MM.1S (cell line): ENCODE results near the gene CCDC88B.

Source experiments
- DNase-seq: peaks from one replicate; pipeline ENCODE4 v3.0.0-alpha.2; 2015
- H2AFZ ChIP-seq: fragments of 300-600 bp; sonication (generic); 2 replicates; pipeline ENCODE4 v1.6.0; 2016; ENCODE audit warnings: antibody characterized with exemption, low read length
- H3F3A ChIP-seq: fragments of 300-600 bp; sonication (generic); 2 replicates; pipeline ENCODE4 v1.6.1; 2016; ENCODE audit warnings: mild to moderate bottlenecking, antibody characterized with exemption, low read length, moderate library complexity, mixed read lengths; ENCODE audit not compliant: insufficient read depth
- H3K27ac ChIP-seq: fragments of 300-600 bp; sonication (generic); 2 replicates; pipeline ENCODE4 v1.5.1; 2016; ENCODE audit warnings: mild to moderate bottlenecking, low read length
- H3K27me3 ChIP-seq: fragments of 300-600 bp; sonication (generic); replicated peaks from 2 replicates; pipeline ENCODE4 v1.6.0; 2016; ENCODE audit warnings: low read length; ENCODE audit not compliant: insufficient read depth
- H3K36me3 ChIP-seq: fragments of 300-600 bp; sonication (generic); replicated peaks from 2 replicates; pipeline ENCODE4 v1.6.1; 2016; ENCODE audit warnings: mild to moderate bottlenecking, low read length, mixed read lengths; ENCODE audit not compliant: insufficient read depth
- H3K4me1 ChIP-seq: fragments of 300-600 bp; sonication (generic); 2 replicates; pipeline ENCODE4 v1.6.1; 2016; ENCODE audit warnings: low read length, mixed read lengths
- H3K4me2 ChIP-seq: fragments of 300-600 bp; sonication (generic); 2 replicates; pipeline ENCODE4 v1.6.0; 2016; ENCODE audit warnings: low read depth, low read length
- H3K4me3 ChIP-seq: fragments of 300-600 bp; sonication (generic); 2 replicates; pipeline ENCODE4 v1.5.1; 2016; ENCODE audit warnings: low read length, mixed read lengths
- H3K79me2 ChIP-seq: fragments of 300-600 bp; sonication (generic); 2 replicates; pipeline ENCODE4 v1.6.1; 2016; ENCODE audit warnings: mixed run types, low read length, mixed read lengths
- H3K9ac ChIP-seq: fragments of 300-600 bp; sonication (generic); 2 replicates; pipeline ENCODE4 v1.6.1; 2016; ENCODE audit warnings: low read length, mixed read lengths
- H3K9me2 ChIP-seq: fragments of 300-600 bp; sonication (generic); replicated peaks from 2 replicates; pipeline ENCODE4 v1.6.1; 2016; ENCODE audit warnings: mild to moderate bottlenecking, low read length, mixed read lengths; ENCODE audit not compliant: insufficient read depth
- H3K9me3 ChIP-seq: fragments of 300-600 bp; sonication (generic); replicated peaks from 2 replicates; pipeline ENCODE4 v1.6.1; 2016; ENCODE audit warnings: mild to moderate bottlenecking, low read length, mixed read lengths; ENCODE audit not compliant: insufficient read depth
- H4K20me1 ChIP-seq: fragments of 300-600 bp; sonication (generic); 2 replicates; pipeline ENCODE4 v1.6.1; 2016; ENCODE audit warnings: mild to moderate bottlenecking, low read length, moderate library complexity, mixed read lengths; ENCODE audit not compliant: insufficient read depth
- CTCF ChIP-seq: fragments of 300-600 bp; sonication (generic); IDR thresholded peaks from 2 replicates; pipeline ENCODE4 v1.5.1; 2016; ENCODE audit warnings: antibody characterized with exemption, low read length, mixed read lengths
- EZH2 ChIP-seq: fragments of 300-600 bp; sonication (generic); optimal IDR thresholded peaks from 2 replicates; pipeline ENCODE3; 2017; ENCODE audit warnings: low read depth, mild to moderate bottlenecking, antibody characterized with exemption, low read length, mixed read lengths
- EZH2phosphoT487 ChIP-seq: fragments of 300-600 bp; sonication (generic); IDR thresholded peaks from 2 replicates; pipeline ENCODE4 v1.6.1; 2018; ENCODE audit warnings: antibody characterized with exemption, low read length

Gene CCDC88B

DNA sequence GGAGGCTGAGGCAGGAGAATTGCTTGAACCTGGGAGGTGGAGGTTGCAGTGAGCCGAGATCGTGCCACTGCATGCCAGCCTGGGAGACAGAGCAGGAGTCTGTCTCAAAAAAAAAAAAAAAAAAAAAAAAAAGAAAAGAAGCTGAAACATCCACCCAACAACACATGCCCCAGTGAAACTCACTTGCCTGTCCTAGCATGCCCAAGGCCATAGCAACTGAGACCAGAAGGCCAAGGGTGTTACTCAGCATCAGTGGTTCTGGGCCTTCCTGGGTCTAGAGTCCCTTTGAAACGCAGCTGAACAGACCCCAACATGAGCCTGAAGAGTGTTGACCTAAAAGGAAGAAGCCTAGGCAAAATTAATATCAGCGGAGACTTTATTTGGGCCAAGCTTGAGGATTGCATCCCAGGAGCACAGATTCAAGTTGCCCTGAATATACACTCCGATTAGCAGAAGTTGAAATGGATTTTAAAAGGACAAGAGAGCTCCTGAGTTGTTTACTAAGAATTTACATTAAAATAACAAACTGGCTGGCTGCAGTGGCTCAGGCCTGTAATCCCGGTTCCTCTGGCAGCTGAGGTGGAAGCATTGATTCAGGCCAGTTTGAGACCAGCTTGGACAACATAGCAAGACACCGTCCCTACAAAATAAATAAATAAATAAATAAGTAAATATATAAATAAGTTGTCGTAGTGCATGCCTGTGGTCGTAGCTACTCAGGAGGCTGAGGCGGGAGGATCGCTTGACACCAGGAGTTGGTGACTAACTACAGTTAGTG lies 15.1 kb upstream of the CCDC88B start:
- Histone ChIP-seq H3K4me1 (no peaks in the 10 kb centered on the region), H3F3A (no peaks in the 10 kb centered on the region), H3K4me2 (no peak overlapping the region), H3K79me2 (no peaks in the 10 kb centered on the region), H3K9ac (no peak overlapping the region), H3K27ac (no peak overlapping the region), H3K4me3 (no peak overlapping the region), H3K9me2 (no peaks in the 10 kb centered on the region), H2AFZ (no peak overlapping the region), H4K20me1 (no peaks in the 10 kb centered on the region), H3K36me3 (no peaks in the 10 kb centered on the region), H3K27me3 (0 out of 2 replicates have a peak, but pooled peaks cover 3% of the 10 kb centered on the region), H3K9me3 (no peaks in the 10 kb centered on the region)
- TF ChIP-seq EZH2phosphoT487 (no peak), EZH2 (no peak), CTCF (no peak)
- no peak for DNase-seq

DNA sequence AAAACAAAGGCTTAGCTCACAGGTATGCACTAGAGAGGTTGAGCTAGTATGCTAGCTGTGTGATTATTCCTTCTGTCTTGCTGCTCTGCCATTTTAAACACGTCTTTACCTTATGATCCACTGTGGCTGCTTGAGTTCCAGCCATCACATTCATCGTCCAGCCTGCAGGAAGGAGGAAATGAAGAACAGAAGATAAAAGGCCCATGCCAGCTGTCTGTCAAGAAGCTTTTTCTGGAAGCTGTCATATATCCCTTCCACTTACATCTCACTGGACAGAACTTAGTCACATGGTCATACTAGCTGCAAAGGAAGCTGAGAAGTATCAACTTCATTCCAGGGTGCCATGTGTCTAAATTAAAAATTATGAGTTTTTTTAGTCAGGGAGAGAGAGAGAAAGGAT lies 12.6 kb upstream of the CCDC88B start:
- Histone ChIP-seq H3K9me3 (no peaks in the 10 kb centered on the region), H3K9ac (no peak overlapping the region), H4K20me1 (no peaks in the 10 kb centered on the region), H3K27ac (no peak overlapping the region), H3K79me2 (no peaks in the 10 kb centered on the region), H3K27me3 (0 out of 2 replicates have a peak, but pooled peaks cover 3% of the 10 kb centered on the region), H3K4me1 (peaks cover 4% of the 10 kb centered on the region; the same call in 1 of the 2 replicates), H2AFZ (no peak overlapping the region), H3F3A (no peaks in the 10 kb centered on the region), H3K4me2 (no peak overlapping the region), H3K36me3 (no peaks in the 10 kb centered on the region), H3K4me3 (no peak overlapping the region), H3K9me2 (no peaks in the 10 kb centered on the region)
- DNase-seq: no peak
- TF ChIP-seq CTCF (no peak), EZH2 (no peak), EZH2phosphoT487 (no peak)

- Histone ChIP-seq H3K4me3 (no peak overlapping the region), H3K79me2 (no peaks in the 10 kb centered on the region), H4K20me1 (no peaks in the 10 kb centered on the region), H3K4me2 (no peak overlapping the region), H3K9me3 (no peaks in the 10 kb centered on the region), H3K9me2 (no peaks in the 10 kb centered on the region), H3F3A (no peaks in the 10 kb centered on the region), H3K36me3 (no peaks in the 10 kb centered on the region), H3K27ac (no peak overlapping the region), H3K27me3 (0 out of 2 replicates have a peak, but pooled peaks cover 3% of the 10 kb centered on the region), H3K9ac (no peak overlapping the region), H3K4me1 (peaks cover 4% of the 10 kb centered on the region; the same call in 1 of the 2 replicates), H2AFZ (no peak overlapping the region)
- TF ChIP-seq CTCF (no peak), EZH2 (no peak), EZH2phosphoT487 (no peak)
- DNase-seq: no peak
These were observed 12.0 kb upstream of the CCDC88B start for GRCh38 chr11:64327993-64328392.
